Measurements from ENCODE around the gene MMP23B.

GRCh38 chr1:1582585-1583346 lies 49.2 kb upstream of the MMP23B start:
- TF ChIP-seq, protein P1, sequence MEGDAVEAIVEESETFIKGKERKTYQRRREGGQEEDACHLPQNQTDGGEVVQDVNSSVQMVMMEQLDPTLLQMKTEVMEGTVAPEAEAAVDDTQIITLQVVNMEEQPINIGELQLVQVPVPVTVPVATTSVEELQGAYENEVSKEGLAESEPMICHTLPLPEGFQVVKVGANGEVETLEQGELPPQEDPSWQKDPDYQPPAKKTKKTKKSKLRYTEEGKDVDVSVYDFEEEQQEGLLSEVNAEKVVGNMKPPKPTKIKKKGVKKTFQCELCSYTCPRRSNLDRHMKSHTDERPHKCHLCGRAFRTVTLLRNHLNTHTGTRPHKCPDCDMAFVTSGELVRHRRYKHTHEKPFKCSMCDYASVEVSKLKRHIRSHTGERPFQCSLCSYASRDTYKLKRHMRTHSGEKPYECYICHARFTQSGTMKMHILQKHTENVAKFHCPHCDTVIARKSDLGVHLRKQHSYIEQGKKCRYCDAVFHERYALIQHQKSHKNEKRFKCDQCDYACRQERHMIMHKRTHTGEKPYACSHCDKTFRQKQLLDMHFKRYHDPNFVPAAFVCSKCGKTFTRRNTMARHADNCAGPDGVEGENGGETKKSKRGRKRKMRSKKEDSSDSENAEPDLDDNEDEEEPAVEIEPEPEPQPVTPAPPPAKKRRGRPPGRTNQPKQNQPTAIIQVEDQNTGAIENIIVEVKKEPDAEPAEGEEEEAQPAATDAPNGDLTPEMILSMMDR (IDR thresholded peaks at IDR 0.05): no peak
- TF ChIP-seq POLR2A (IDR thresholded peaks at IDR 0.05): no peak

Measured in heart left ventricle (tissue), 13 donors.